ENCODE data around the gene CCDC106. TPM values are rescaled to one million over a fixed set of nuclear protein-coding genes. Genes with fewer than 3 reads are reported as not detected.
A peak's percentile ranks its signal among the peaks of the same experiment; 100 is the strongest.

Gene CCDC106
- total RNA-seq, 1 donor from 2014 or later = 20.8 TPM

GRCh38 chr19:55674459-55674840, 26.4 kb downstream of the CCDC106 start:
- Mint-ChIP-seq H3K4me3 (peak overlapping the region; percentile 58), H3K27ac (peak overlapping the region; percentile 91), H3K9me3 (no peaks in the 10 kb centered on the region), H3K4me1 (peaks cover 34% of the 10 kb centered on the region), H3K36me3 (peaks cover 7% of the 10 kb centered on the region), H3K27me3 (ENCODE audit: low read depth) (no peaks in the 10 kb centered on the region)
- DNase-seq (ENCODE audit: low spot score in 2 of 2, unreplicated experiment in 2 of 2) = no peak
- no peak for TF ChIP-seq CTCF (IDR thresholded peaks at IDR 0.05; ENCODE audit: unreplicated experiment)

- Mint-ChIP-seq H3K9me3 (no peaks in the 10 kb centered on the region), H3K36me3 (peaks cover 10% of the 10 kb centered on the region), H3K27ac (peak within 1 kb of the TSS; percentile 98), H3K27me3 (ENCODE audit: low read depth) (no peaks in the 10 kb centered on the region), H3K4me3 (peak within 1 kb of the TSS; percentile 99), H3K4me1 (peaks cover 34% of the 10 kb centered on the region)
- DNase-seq (ENCODE audit: low spot score in 2 of 2, unreplicated experiment in 2 of 2) = peak; percentile 96 to 98
- no peak for TF ChIP-seq CTCF (IDR thresholded peaks at IDR 0.05; ENCODE audit: unreplicated experiment)
Observed at GRCh38 chr19:55674841-55675660, 27.0 kb downstream of the CCDC106 start, which contains the start of gene EPN1. EPN1 (plus strand) TSS chr19:55675226; CDS start chr19:55678628, 3,402 bp downstream.

- no peak for TF ChIP-seq CTCF (IDR thresholded peaks at IDR 0.05; ENCODE audit: unreplicated experiment)
- H3K9me3 Mint-ChIP-seq = no peaks in the 10 kb centered on the region
Observed at GRCh38 chr19:55675661-55676354, 27.8 kb downstream of the CCDC106 start.

GRCh38 chr19:55676383-55676782, 28.4 kb downstream of the CCDC106 start:
- no peak for DNase-seq (ENCODE audit: low spot score in 2 of 2, unreplicated experiment in 2 of 2)
- Mint-ChIP-seq H3K4me1 (peaks cover 33% of the 10 kb centered on the region), H3K27ac (peak overlapping the region; percentile 44), H3K9me3 (no peaks in the 10 kb centered on the region), H3K36me3 (peaks cover 13% of the 10 kb centered on the region), H3K27me3 (ENCODE audit: low read depth) (no peaks in the 10 kb centered on the region), H3K4me3 (peak overlapping the region; percentile 99)
- TF ChIP-seq CTCF (IDR thresholded peaks at IDR 0.05; ENCODE audit: unreplicated experiment) = no peak

More at GRCh38 chr19:55675661-55676354, 27.8 kb downstream of the CCDC106 start:
- H3K4me1 Mint-ChIP-seq = peaks cover 34% of the 10 kb centered on the region
- peak overlapping the region; percentile 99 for H3K4me3 Mint-ChIP-seq
- peak overlapping the region; percentile 98 for H3K27ac Mint-ChIP-seq
- DNase-seq (ENCODE audit: low spot score in 2 of 2, unreplicated experiment in 2 of 2) = no peak
- peaks cover 16% of the 10 kb centered on the region for H3K36me3 Mint-ChIP-seq
- H3K27me3 Mint-ChIP-seq (ENCODE audit: low read depth) = no peaks in the 10 kb centered on the region

- Mint-ChIP-seq H3K27ac (peak overlapping the region; percentile 44), H3K4me3 (peak overlapping the region; percentile 99), H3K9me3 (no peaks in the 10 kb centered on the region), H3K27me3 (ENCODE audit: low read depth) (no peaks in the 10 kb centered on the region), H3K36me3 (peaks cover 13% of the 10 kb centered on the region), H3K4me1 (peaks cover 31% of the 10 kb centered on the region)
- TF ChIP-seq CTCF (IDR thresholded peaks at IDR 0.05; ENCODE audit: unreplicated experiment) = no peak
- no peak for DNase-seq (ENCODE audit: low spot score in 2 of 2, unreplicated experiment in 2 of 2)
Observed at GRCh38 chr19:55676889-55677505, 29.0 kb downstream of the CCDC106 start.
